K562 (cell line): Measurements from ENCODE around the gene NUP35. TPM values are rescaled to one million over a fixed set of nuclear protein-coding genes. Genes with fewer than 3 reads are reported as not detected.

Experiments used
- BACH1 ChIP-seq: fragments of 200-800 bp; sonication (Bioruptor generic); IDR thresholded peaks from 2 replicates; pipeline ENCODE4 v1.6.1; 2016; ENCODE audit warnings: missing genetic modification characterization, missing compliant biosample characterization
- BHLHE40 ChIP-seq: IDR thresholded peaks from 2 replicates; pipeline ENCODE4 v1.6.1; 2011; ENCODE audit warnings: low read length, improper control_type of control experiment
- DPF2 ChIP-seq: fragments of 450-650 bp; IDR thresholded peaks from 2 replicates; pipeline ENCODE4 v1.6.1; 2016
- EHMT2 ChIP-seq: fragments of 450-650 bp; IDR thresholded peaks from 2 replicates; pipeline ENCODE4 v1.6.1; 2018; ENCODE audit warnings: antibody characterized with exemption
- ELF1 ChIP-seq: fragments of 200-800 bp; sonication (Bioruptor generic); IDR thresholded peaks from 2 replicates; pipeline ENCODE4 v1.6.1; 2016; ENCODE audit warnings: missing genetic modification characterization, missing compliant biosample characterization
- FIP1L1 ChIP-seq: fragments of 200-400 bp; formaldehyde crosslinking; IDR thresholded peaks from 2 replicates; pipeline ENCODE4 v1.6.1; 2018; ENCODE audit warnings: mild to moderate bottlenecking, low read depth, low read length; ENCODE audit not compliant: poor library complexity, severe bottlenecking
- JUN ChIP-seq, 2 experiments: sonication (generic) in 1 of 2; formaldehyde crosslinking in 1 of 2; IDR thresholded peaks; 2 replicates each; pipeline versions ENCODE4 v1.6.1 to v1.8.0; 2012 to 2022; ENCODE audit warnings: borderline replicate concordance in 2 of 2, mild to moderate bottlenecking in 2 of 2, improper control_type of control experiment in 1 of 2, low read depth in 1 of 2, low read length in 1 of 2, missing genetic modification reagents in 1 of 2
- MAFF ChIP-seq: IDR thresholded peaks from 2 replicates; pipeline ENCODE4 v1.6.1; 2012; ENCODE audit warnings: low read length, improper control_type of control experiment
- NCOR1 ChIP-seq: fragments of 450-650 bp; IDR thresholded peaks from 2 replicates; pipeline ENCODE4 v1.6.1; 2016; ENCODE audit warnings: mild to moderate bottlenecking, moderate library complexity
- NFE2 ChIP-seq: IDR thresholded peaks from 2 replicates; pipeline ENCODE4 v1.6.1; 2014; ENCODE audit warnings: antibody characterized with exemption, low read depth
- RAD21 ChIP-seq, 2 experiments: fragments of 250-450 bp in 1 of 2; fragments of 450-650 bp in 1 of 2; sonication (Bioruptor Pico) in 1 of 2; formaldehyde crosslinking in 1 of 2; IDR thresholded peaks in 1 of 2; conservative IDR thresholded peaks in 1 of 2; 2 replicates each; pipeline versions ENCODE4 v1.4.0 to v1.8.0; 2020 to 2022; ENCODE audit warnings: mild to moderate bottlenecking in 2 of 2, moderate library complexity in 1 of 2
- SMARCE1 ChIP-seq: fragments of 450-650 bp; IDR thresholded peaks from 2 replicates; pipeline ENCODE4 v1.7.1; 2016; ENCODE audit warnings: mild to moderate bottlenecking
- ZBED1 ChIP-seq: IDR thresholded peaks from 2 replicates; pipeline ENCODE4 v1.6.1; 2014
- ZMIZ1 ChIP-seq, 2 experiments: fragments of 150-350 bp in 1 of 2; IDR thresholded peaks; 2 replicates each; pipeline ENCODE4 v1.6.1; 2012 to 2016; ENCODE audit warnings: low read depth in 2 of 2, low read length in 2 of 2, mild to moderate bottlenecking in 1 of 2, moderate library complexity in 1 of 2
- ZNF324 ChIP-seq: fragments of 250-450 bp; sonication (Bioruptor Pico); IDR thresholded peaks from 2 replicates; pipeline ENCODE4 v1.4.0; 2020; ENCODE audit warnings: mild to moderate bottlenecking
- ZNF41 ChIP-seq: fragments of 250-450 bp; sonication (Bioruptor Pico); conservative IDR thresholded peaks from 2 replicates; pipeline ENCODE4 v1.4.0; 2020; ENCODE audit warnings: mild to moderate bottlenecking
- ZNF518B ChIP-seq: fragments of 250-450 bp; sonication (Bioruptor Pico); IDR thresholded peaks from 2 replicates; pipeline ENCODE4 v1.5.0; 2021; ENCODE audit warnings: mild to moderate bottlenecking, moderate library complexity
- ZNF740 ChIP-seq, 3 experiments: fragments of 200-800 bp in 1 of 3; sonication (Bioruptor generic) in 1 of 3; sonication (generic) in 1 of 3; formaldehyde crosslinking in 1 of 3; IDR thresholded peaks; 2 replicates each; pipeline versions ENCODE4 v1.6.1 to v1.8.0; 2016 to 2022; ENCODE audit warnings: mild to moderate bottlenecking in 2 of 3, missing compliant biosample characterization in 2 of 3, missing genetic modification characterization in 2 of 3, missing genetic modification reagents in 1 of 3
- polyA plus RNA-seq, 8 experiments: library from polyadenylated mRNA; depleted of rRNA in 4 of 8; stranded (reverse) in 5 of 8; unstranded in 3 of 8; fragments of >200 nt; fragmentation: Nextera tagmentation in 2 of 8; fragmentation: Illumina TruSeq in 1 of 8; extraction: Ambion mirVana in 2 of 8; extraction: Trizol in 1 of 8; gene quantifications; 2 replicates each; pipeline versions ENCODE4 v1.2.1 to v1.2.3, GENCODE V29; 2011 to 2014; ENCODE audit warnings: inconsistent platforms in 1 of 8, missing spikeins in 1 of 8
- total RNA-seq, 7 experiments: library from RNA; depleted of rRNA in 6 of 7; stranded (reverse); fragments of >200 nt in 6 of 7; fragmentation: Illumina TruSeq in 2 of 7; extraction: Trizol in 2 of 7; gene quantifications; 2 replicates each; pipeline versions ENCODE4 v1.2.1 to v1.2.3, GENCODE V29; 2011 to 2021; ENCODE audit warnings: low replicate concordance in 1 of 7

The NUP35 gene
- total and polyA plus RNA-seq, 9 of the 15 experiments (the other 6 are each of a cell fraction or from before 2014, with no cell fraction given): 24.5 to 78.2 (median 51.1) TPM

- no peak for TF ChIP-seq ZNF324
- TF ChIP-seq EHMT2: no peak
- TF ChIP-seq BHLHE40: no peak
- peak; percentile 70 for TF ChIP-seq DPF2
- TF ChIP-seq ZNF41: no peak
- TF ChIP-seq ZBED1: no peak
- no peak for TF ChIP-seq JUN (IDR thresholded peaks at IDR 0.05; ENCODE audit: borderline replicate concordance, low read depth, low read length)
- TF ChIP-seq JUN (CRISPR knock-in tag; IDR thresholded peaks at IDR 0.05; ENCODE audit: borderline replicate concordance): no peak
- TF ChIP-seq FIP1L1: no peak
- TF ChIP-seq NFE2: peak; percentile 48; the same call in 1 of the 2 replicates
- TF ChIP-seq ELF1 (tag): no peak
- peak; percentile 47 for TF ChIP-seq NCOR1
- 0 out of 4 replicates have a peak, but pooled peaks of 1 of the 2 experiments have one; percentile 38 for TF ChIP-seq ZMIZ1 (IDR thresholded peaks at IDR 0.05; ENCODE audit: low read depth in 2 of 2, low read length in 2 of 2)
- TF ChIP-seq MAFF: peak; percentile 29; the same call in 1 of the 2 replicates
- no peak for TF ChIP-seq ZNF740 (CRISPR knock-in tag; IDR thresholded peaks at IDR 0.05)
- no peak for TF ChIP-seq ZNF740 (tag; IDR thresholded peaks at IDR 0.05)
- TF ChIP-seq ZNF518B (CRISPR knock-in tag): no peak
- peak in 1 of 2 experiments; percentile 6; a peak in 1 of 4 replicates for TF ChIP-seq RAD21 (CRISPR knock-in tag; conservative IDR thresholded peaks at IDR 0.05 in 1 of 2, IDR thresholded peaks at IDR 0.05 in 1 of 2)
- peak; percentile 63; the same call in 1 of the 2 replicates for TF ChIP-seq SMARCE1
- TF ChIP-seq BACH1: no peak
Measured at GRCh38 chr2:183112577-183112976, 11.7 kb upstream of the NUP35 start (continued).
